ENCODE measurements around the gene PAN2. TPM values are rescaled to one million over a fixed set of nuclear protein-coding genes. Genes with fewer than 3 reads are reported as not detected.
"Not testable (repeated sequence)": the region's sequence is repeated elsewhere in the genome, so short reads cannot be mapped to it uniquely, and the experiment has no call there.

PAN2 gene
- total RNA-seq, 1 experiment from 2014 or later: 15.3 TPM

GRCh38 chr12:56337753-56338251 lies 4.0 kb upstream of the PAN2 start:
- H2AFZ ChIP-seq (ENCODE audit: low read length): no peak overlapping the region
- H4K20me1 ChIP-seq (ENCODE audit: low read length): no peaks in the 10 kb centered on the region
- H3K79me2 ChIP-seq (ENCODE audit: low read length): no peaks in the 10 kb centered on the region
- ChIA-PET POLR2A (ENCODE audit: unreplicated experiment) (no interaction called here), CTCF (no interaction called here)
- peaks cover 37% of the 10 kb centered on the region for H3K4me1 ChIP-seq (ENCODE audit: insufficient read depth, low read length)
- 0 out of 2 replicates have a peak overlapping the region, but pooled peaks have one; percentile 39 for H3K4me2 ChIP-seq (ENCODE audit: low read length)
- H3K27ac ChIP-seq (ENCODE audit: low read length): peak overlapping the region; percentile 65
- no peaks in the 10 kb centered on the region for H3K36me3 ChIP-seq (ENCODE audit: low read depth, low read length)
- ATAC-seq: no peak
- H3K4me3 ChIP-seq (ENCODE audit: low read length): no peak overlapping the region
- DNase-seq: no peak
- H3K9ac ChIP-seq (ENCODE audit: low read length): no peak overlapping the region
- H3K9me2 ChIP-seq (replicated peaks; ENCODE audit: low read length): no peaks in the 10 kb centered on the region
- H3K27me3 ChIP-seq (ENCODE audit: low read length): no peaks in the 10 kb centered on the region
- intact Hi-C loops (cut with micrococcal nuclease): no loop called here
- no peak for TF ChIP-seq CTCF (conservative IDR thresholded peaks at IDR 0.05; ENCODE audit: low read depth, low read length)
- TF ChIP-seq EZH2phosphoT487 (IDR thresholded peaks at IDR 0.05; ENCODE audit: borderline replicate concordance, low read length): no peak
- TF ChIP-seq EZH2 (IDR thresholded peaks at IDR 0.05; ENCODE audit: low read length, unreplicated experiment): no peak
- no peaks in the 10 kb centered on the region for H3F3A ChIP-seq (ENCODE audit: low read length, unreplicated experiment)
- no TSS peak for BruUV-seq (replicated peaks)
- H3K9me3 ChIP-seq (ENCODE audit: low read length): no peaks in the 10 kb centered on the region

- ChIA-PET POLR2A (ENCODE audit: unreplicated experiment) (no interaction called here), CTCF (interaction anchor here (0.6 kb wide), 1 partner anchor 15 kb away, joined by 3 read pairs; no protein-coding TSS in a partner anchor)
- Histone ChIP-seq H3K4me3 (ENCODE audit: low read length) (no peak overlapping the region), H3K4me1 (ENCODE audit: insufficient read depth, low read length) (peaks cover 39% of the 10 kb centered on the region), H3F3A (ENCODE audit: low read length, unreplicated experiment) (no peaks in the 10 kb centered on the region), H4K20me1 (ENCODE audit: low read length) (no peaks in the 10 kb centered on the region), H3K9ac (ENCODE audit: low read length) (no peak overlapping the region), H3K9me2 (replicated peaks; ENCODE audit: low read length) (no peaks in the 10 kb centered on the region), H3K4me2 (ENCODE audit: low read length) (no peak overlapping the region), H3K36me3 (ENCODE audit: low read depth, low read length) (no peaks in the 10 kb centered on the region), H3K27ac (ENCODE audit: low read length) (no peak overlapping the region), H3K9me3 (ENCODE audit: low read length) (no peaks in the 10 kb centered on the region), H3K79me2 (ENCODE audit: low read length) (no peaks in the 10 kb centered on the region), H3K27me3 (ENCODE audit: low read length) (no peaks in the 10 kb centered on the region), H2AFZ (ENCODE audit: low read length) (no peak overlapping the region)
- no TSS peak for BruUV-seq (replicated peaks)
- no peak for ATAC-seq
- no peak for TF ChIP-seq EZH2phosphoT487 (IDR thresholded peaks at IDR 0.05; ENCODE audit: borderline replicate concordance, low read length)
- no peak for TF ChIP-seq CTCF (conservative IDR thresholded peaks at IDR 0.05; ENCODE audit: low read depth, low read length)
- no peak for TF ChIP-seq EZH2 (IDR thresholded peaks at IDR 0.05; ENCODE audit: low read length, unreplicated experiment)
- DNase-seq: no peak
- intact Hi-C loops (cut with micrococcal nuclease): no loop called here
These were observed 2.8 kb upstream of the PAN2 start for GRCh38 chr12:56336361-56337167.

- H4K20me1 ChIP-seq (ENCODE audit: low read length); intact Hi-C loops (cut with micrococcal nuclease); H3F3A ChIP-seq (ENCODE audit: low read length, unreplicated experiment); H3K4me2 ChIP-seq (ENCODE audit: low read length); H3K27ac ChIP-seq (ENCODE audit: low read length); H3K9me3 ChIP-seq (ENCODE audit: low read length); H3K36me3 ChIP-seq (ENCODE audit: low read depth, low read length); DNase-seq; H3K9ac ChIP-seq (ENCODE audit: low read length); H3K27me3 ChIP-seq (ENCODE audit: low read length); H3K9me2 ChIP-seq (replicated peaks; ENCODE audit: low read length); H2AFZ ChIP-seq (ENCODE audit: low read length); ATAC-seq; BruUV-seq (replicated peaks); H3K79me2 ChIP-seq (ENCODE audit: low read length); H3K4me3 ChIP-seq (ENCODE audit: low read length): not testable (repeated sequence)
- H3K4me1 ChIP-seq (ENCODE audit: insufficient read depth, low read length): peaks cover 39% of the 10 kb centered on the region
- POLR2A ChIA-PET (ENCODE audit: unreplicated experiment): interaction anchor here (0.6 kb wide), 1 partner anchor 16 kb away, joined by 3 read pairs; no protein-coding TSS in a partner anchor
- CTCF ChIA-PET: interaction anchor here (0.6 kb wide), 1 partner anchor 39 kb away, joined by 6 read pairs; no protein-coding TSS in a partner anchor
These were observed 1.7 kb upstream of the PAN2 start for GRCh38 chr12:56335527-56335926.

Data from PC-3 (cell line).